Sigmoid colon (tissue), 4 donors: Measurements from ENCODE around the gene DGKI.

Experiments used
- CTCF ChIP-seq, 4 experiments: fragments of 450-650 bp in 3 of 4; fragments of 200-600 bp in 1 of 4; IDR thresholded peaks; one replicate each; pipeline ENCODE4 v1.5.1; 2016 to 2019; ENCODE audit warnings: antibody characterized with exemption in 4 of 4, mild to moderate bottlenecking in 3 of 4, moderate library complexity in 2 of 4
- EP300 ChIP-seq, 4 donors: sonication (generic); formaldehyde crosslinking; IDR thresholded peaks; one replicate each; pipeline ENCODE4 v1.6.1; 2017; ENCODE audit warnings: antibody characterized with exemption in 4 of 4
- POLR2A ChIP-seq, 2 donors: fragments of 450-650 bp; IDR thresholded peaks; one replicate each; pipeline ENCODE4 v1.6.1; 2016; ENCODE audit warnings: antibody characterized with exemption in 2 of 2, mild to moderate bottlenecking in 2 of 2, moderate library complexity in 2 of 2
- POLR2AphosphoS5 ChIP-seq, 4 donors: sonication (generic); formaldehyde crosslinking; IDR thresholded peaks; one replicate each; pipeline ENCODE4 v1.6.1; 2017; ENCODE audit warnings: antibody characterized with exemption in 4 of 4

GRCh38 chr7:137852108-137852507 lies 5.3 kb upstream of the DGKI start:
- TF ChIP-seq POLR2A (IDR thresholded peaks at IDR 0.05) = no peak
- no peak for TF ChIP-seq CTCF (IDR thresholded peaks at IDR 0.05)
- TF ChIP-seq POLR2AphosphoS5 (IDR thresholded peaks at IDR 0.05) = no peak
- TF ChIP-seq EP300 (IDR thresholded peaks at IDR 0.05) = no peak
